Osteocyte (in vitro differentiated cells): ENCODE data around the gene BARX2. TPM values are rescaled to one million over a fixed set of nuclear protein-coding genes. Genes with fewer than 3 reads are reported as not detected.

Source experiments
- DNase-seq: peaks from one replicate; pipeline ENCODE4 v3.0.0; 2021; ENCODE audit warnings: mixed read lengths; ENCODE audit not compliant: unreplicated experiment; ENCODE audit errors: extremely low spot score
- H3K27ac Mint-ChIP-seq: one replicate; pipeline ENCODE4 v1.8.0; 2021; ENCODE audit warnings: mild to moderate bottlenecking, mixed read lengths; ENCODE audit not compliant: unreplicated experiment
- H3K27me3 Mint-ChIP-seq: one replicate; pipeline ENCODE4 v1.8.0; 2021; ENCODE audit warnings: mixed read lengths; ENCODE audit not compliant: unreplicated experiment
- H3K36me3 Mint-ChIP-seq: one replicate; pipeline ENCODE4 v1.8.0; 2021; ENCODE audit warnings: mixed read lengths; ENCODE audit not compliant: unreplicated experiment
- H3K4me1 Mint-ChIP-seq: one replicate; pipeline ENCODE4 v1.8.0; 2021; ENCODE audit warnings: mixed read lengths; ENCODE audit not compliant: unreplicated experiment
- H3K4me3 Mint-ChIP-seq: one replicate; pipeline ENCODE4 v1.8.0; 2021; ENCODE audit warnings: mild to moderate bottlenecking, moderate library complexity, mixed read lengths; ENCODE audit not compliant: unreplicated experiment
- H3K9me3 Mint-ChIP-seq: one replicate; pipeline ENCODE4 v1.8.0; 2021; ENCODE audit warnings: mixed read lengths; ENCODE audit not compliant: unreplicated experiment
- CTCF ChIP-seq: fragments of 200-600 bp; sonication (generic); IDR thresholded peaks from 2 replicates; pipeline ENCODE4 v1.5.0; 2021; ENCODE audit warnings: antibody characterized with exemption, mild to moderate bottlenecking, moderate library complexity
- total RNA-seq: library from RNA; stranded (reverse); gene quantifications from 2 replicates; pipeline ENCODE4 v1.2.1, GENCODE V29; 2021

Gene BARX2
- total RNA-seq, 1 donor from 2014 or later = not detected

DNA sequence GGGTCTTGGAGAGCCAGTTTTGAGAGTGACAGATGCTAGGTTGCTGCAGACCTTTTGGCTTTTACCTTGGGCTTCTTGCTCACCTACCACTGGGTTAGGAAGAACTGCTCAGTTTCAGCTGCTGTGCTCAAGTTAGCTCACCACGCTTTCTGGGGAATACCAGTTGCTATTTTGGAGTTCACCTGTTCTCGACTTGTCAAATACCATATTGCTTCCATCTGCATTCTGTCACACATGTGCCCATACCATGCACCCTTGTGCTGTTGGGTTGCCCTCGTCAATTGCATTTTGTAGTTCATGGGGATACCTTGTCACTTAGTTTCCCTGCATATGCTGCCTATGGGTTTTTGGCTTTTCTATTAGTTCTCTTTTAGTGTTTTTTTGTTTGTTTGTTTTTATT is 23.0 kb upstream of the BARX2 start:
- no peak for TF ChIP-seq CTCF
- DNase-seq = no peak
- Mint-ChIP-seq H3K9me3 (no peaks in the 10 kb centered on the region), H3K27me3 (peaks cover 61% of the 10 kb centered on the region), H3K4me1 (no peaks in the 10 kb centered on the region), H3K4me3 (no peak overlapping the region), H3K36me3 (no peaks in the 10 kb centered on the region), H3K27ac (no peak overlapping the region)

GRCh38 chr11:129354691-129355090 is 21.0 kb upstream of the BARX2 start:
- no peak for TF ChIP-seq CTCF
- Mint-ChIP-seq H3K4me1 (no peaks in the 10 kb centered on the region), H3K36me3 (no peaks in the 10 kb centered on the region), H3K4me3 (no peak overlapping the region), H3K27ac (no peak overlapping the region), H3K27me3 (peaks cover 59% of the 10 kb centered on the region), H3K9me3 (peaks cover 6% of the 10 kb centered on the region)
- no peak for DNase-seq

DNA sequence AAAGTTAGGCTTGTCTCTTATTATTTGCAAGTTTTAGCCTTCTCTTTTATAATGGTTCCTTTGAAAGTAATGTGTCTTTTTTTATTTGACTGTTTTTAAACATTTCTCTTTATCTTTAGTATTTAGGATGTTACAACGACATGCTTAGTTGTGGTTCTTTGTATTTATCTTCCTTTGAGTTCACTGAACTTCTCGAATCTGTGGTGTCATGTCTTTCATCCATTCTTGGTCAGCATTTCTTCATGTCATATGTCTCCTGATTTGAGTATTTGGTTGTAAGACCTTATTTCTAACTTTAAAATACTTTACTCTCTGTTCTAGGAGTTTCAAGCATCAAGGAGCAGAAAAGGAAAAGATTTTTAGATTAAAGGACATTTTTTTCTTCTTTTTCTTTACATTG is 15.9 kb upstream of the BARX2 start:
- peaks cover 17% of the 10 kb centered on the region for H3K9me3 Mint-ChIP-seq
- no peak overlapping the region for H3K27ac Mint-ChIP-seq
- H3K27me3 Mint-ChIP-seq = peaks cover 31% of the 10 kb centered on the region
- H3K4me3 Mint-ChIP-seq = no peak overlapping the region
- no peak for TF ChIP-seq CTCF
- H3K4me1 Mint-ChIP-seq = no peaks in the 10 kb centered on the region
- no peak for DNase-seq
- H3K36me3 Mint-ChIP-seq = no peaks in the 10 kb centered on the region

DNA sequence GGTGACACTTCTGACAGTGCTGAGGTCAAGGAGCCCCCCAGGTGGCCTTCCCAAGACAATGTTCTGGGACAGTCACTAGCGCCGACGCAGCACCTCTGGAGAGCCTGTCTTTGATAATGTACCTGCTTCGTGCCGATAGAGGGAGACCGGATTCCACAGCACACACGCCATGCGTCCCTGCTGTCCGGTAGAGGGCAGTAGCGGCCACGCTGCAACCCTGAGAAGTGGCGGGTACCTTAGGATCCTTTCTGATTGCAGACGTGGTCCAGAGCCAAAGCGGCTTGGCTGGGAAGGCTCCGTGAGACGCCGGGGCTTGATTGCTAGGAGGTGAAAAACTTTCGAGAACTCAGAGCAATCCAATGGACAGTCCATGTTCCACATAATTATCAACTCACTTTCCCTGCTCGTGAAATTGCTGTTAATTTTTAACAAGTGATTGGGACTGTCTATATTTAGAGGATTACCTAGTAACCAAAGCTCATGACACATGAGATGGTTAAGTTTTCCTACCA is 11.4 kb upstream of the BARX2 start:
- no peaks in the 10 kb centered on the region for H3K36me3 Mint-ChIP-seq
- peaks cover 16% of the 10 kb centered on the region for H3K9me3 Mint-ChIP-seq
- peaks cover 59% of the 10 kb centered on the region for H3K27me3 Mint-ChIP-seq

DNA sequence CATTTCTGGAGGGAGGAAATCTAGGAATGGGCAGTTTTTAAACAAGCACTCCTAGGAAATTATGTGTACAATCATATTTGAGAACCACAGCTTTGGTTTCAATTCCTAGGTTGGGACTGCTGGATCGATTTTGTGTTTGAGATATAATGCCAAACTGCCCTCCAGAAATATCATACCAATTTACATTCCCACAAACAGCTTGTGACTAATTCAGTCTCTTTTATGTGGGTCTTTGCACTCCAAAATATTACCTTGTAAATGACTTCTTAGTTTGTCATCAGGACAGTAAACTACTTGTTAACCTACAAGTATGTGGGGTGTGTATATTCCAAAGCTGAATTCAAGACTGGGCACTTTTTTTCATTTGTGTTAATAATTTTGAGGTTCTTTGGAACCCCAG is 9.8 kb upstream of the BARX2 start:
- no peak overlapping the region for H3K27ac Mint-ChIP-seq
- peaks cover 59% of the 10 kb centered on the region for H3K27me3 Mint-ChIP-seq
- no peaks in the 10 kb centered on the region for H3K4me1 Mint-ChIP-seq

More for the DNA sequence above, 11.4 kb upstream of the BARX2 start:
- H3K4me3 Mint-ChIP-seq = no peak overlapping the region
- H3K27ac Mint-ChIP-seq = no peak overlapping the region
- H3K4me1 Mint-ChIP-seq = no peaks in the 10 kb centered on the region
- peak; percentile 100 for TF ChIP-seq CTCF
- DNase-seq = no peak

More for the DNA sequence above, 9.8 kb upstream of the BARX2 start:
- Mint-ChIP-seq H3K9me3 (peaks cover under 1% of the 10 kb centered on the region), H3K4me3 (no peak overlapping the region), H3K36me3 (no peaks in the 10 kb centered on the region)
- no peak for TF ChIP-seq CTCF
- no peak for DNase-seq
